Colon (tissue), 2 donors: ENCODE results near the gene DHX32.

Experiments used
- FAIRE-seq: peaks from 2 replicates; lab custom pipeline; 2012; peaks lifted over from hg19 to GRCh38; lab: Jason Lieb, UNC
- donor health status: control.
- donor health status: control.

Gene DHX32

GRCh38 chr10:125811251-125811650 is 69.8 kb downstream of the DHX32 start:
- FAIRE-seq: no peak

- no peak for FAIRE-seq
Measured at GRCh38 chr10:125808047-125808446, 73.0 kb downstream of the DHX32 start.

- no peak for FAIRE-seq
Measured at GRCh38 chr10:125802739-125803138, 78.4 kb downstream of the DHX32 start.

GRCh38 chr10:125802131-125802530 is 79.0 kb downstream of the DHX32 start:
- FAIRE-seq: no peak

- FAIRE-seq: no peak
Measured at GRCh38 chr10:125801574-125801973, 79.5 kb downstream of the DHX32 start.

GRCh38 chr10:125799451-125800182 is 81.5 kb downstream of the DHX32 start:
- FAIRE-seq: no peak

GRCh38 chr10:125797994-125798662 is 83.0 kb downstream of the DHX32 start:
- no peak for FAIRE-seq

GRCh38 chr10:125797424-125797823 is 83.7 kb downstream of the DHX32 start:
- FAIRE-seq: no peak

- FAIRE-seq: no peak
Measured at GRCh38 chr10:125795637-125796190, 85.4 kb downstream of the DHX32 start.

GRCh38 chr10:125795128-125795527 is 86.0 kb downstream of the DHX32 start:
- FAIRE-seq: no peak

- FAIRE-seq: no peak
Measured at GRCh38 chr10:125792342-125793300, 88.5 kb downstream of the DHX32 start.

GRCh38 chr10:125788156-125789034 is 92.7 kb downstream of the DHX32 start:
- no peak for FAIRE-seq
